HG03342 (cell line): ENCODE results near the gene FGF14.
A peak's percentile ranks its signal among the peaks of the same experiment; 100 is the strongest.
"Not testable (repeated sequence)": the region's sequence is repeated elsewhere in the genome, so short reads cannot be mapped to it uniquely, and the experiment has no call there.

Experiments
- ATAC-seq: cut with Tn5 transposase; IDR thresholded peaks from one replicate; pipeline ENCODE4 v1.9.1; 2021; ENCODE audit warnings: mild to moderate bottlenecking, moderate library complexity; ENCODE audit not compliant: unreplicated experiment

Gene FGF14

GRCh38 chr13:102139626-102140025 lies 262.2 kb downstream of the FGF14 start:
- ATAC-seq, result no peak

GRCh38 chr13:102138635-102139190 lies 263.1 kb downstream of the FGF14 start:
- no peak for ATAC-seq

GRCh38 chr13:102137904-102138303 lies 263.9 kb downstream of the FGF14 start:
- ATAC-seq, result not testable (repeated sequence)

- ATAC-seq, result no peak
Observed at GRCh38 chr13:102136735-102137296, 265.0 kb downstream of the FGF14 start.

- no peak for ATAC-seq
Observed at GRCh38 chr13:102132777-102133295, 269.0 kb downstream of the FGF14 start.

- no peak for ATAC-seq
Observed at GRCh38 chr13:102131246-102131645, 270.6 kb downstream of the FGF14 start.

GRCh38 chr13:102128216-102128810 lies 273.5 kb downstream of the FGF14 start:
- ATAC-seq, result peak; percentile 61

- ATAC-seq, result no peak
Observed at GRCh38 chr13:102127153-102127552, 274.7 kb downstream of the FGF14 start.

- ATAC-seq, result no peak
Observed at GRCh38 chr13:102122147-102122546, 279.7 kb downstream of the FGF14 start.

- ATAC-seq, result no peak
Observed at GRCh38 chr13:102117175-102117831, 284.5 kb downstream of the FGF14 start.

- no peak for ATAC-seq
Observed at GRCh38 chr13:102103469-102103868, 298.4 kb downstream of the FGF14 start.

- ATAC-seq, result no peak
Observed at GRCh38 chr13:102100234-102100633, 301.6 kb downstream of the FGF14 start.

GRCh38 chr13:102097708-102098107 lies 304.1 kb downstream of the FGF14 start:
- no peak for ATAC-seq

- ATAC-seq, result not testable (repeated sequence)
Observed at GRCh38 chr13:102093288-102093687, 308.6 kb downstream of the FGF14 start.

GRCh38 chr13:102091231-102091630 lies 310.6 kb downstream of the FGF14 start:
- ATAC-seq, result no peak

GRCh38 chr13:102090532-102090931 lies 311.3 kb downstream of the FGF14 start:
- ATAC-seq, result no peak

- ATAC-seq, result no peak
Observed at GRCh38 chr13:102089722-102090121, 312.1 kb downstream of the FGF14 start.

- no peak for ATAC-seq
Observed at GRCh38 chr13:102089177-102089576, 312.7 kb downstream of the FGF14 start.

- no peak for ATAC-seq
Observed at GRCh38 chr13:102073251-102073650, 328.6 kb downstream of the FGF14 start.

- ATAC-seq, result no peak
Observed at GRCh38 chr13:102071711-102072110, 330.1 kb downstream of the FGF14 start.

- ATAC-seq, result not testable (repeated sequence)
Observed at GRCh38 chr13:102068323-102068722, 333.5 kb downstream of the FGF14 start.
